GM10266 (cell line): ENCODE data around the gene MPP3.

Source experiments
- DNase-seq: peaks from one replicate; pipeline ENCODE4 v3.0.0; 2012; ENCODE audit errors: extremely low spot score
- CTCF ChIP-seq: IDR thresholded peaks from 2 replicates; pipeline ENCODE4 v1.5.1; 2012; ENCODE audit warnings: mild to moderate bottlenecking, low read depth; ENCODE audit not compliant: control insufficient read depth, insufficient read depth; ENCODE audit errors: missing control alignments

Gene MPP3

GRCh38 chr17:43852571-43852970 lies 19.6 kb upstream of the MPP3 start:
- no peak for DNase-seq
- no peak for TF ChIP-seq CTCF

GRCh38 chr17:43849116-43849515 lies 16.2 kb upstream of the MPP3 start:
- no peak for TF ChIP-seq CTCF
- DNase-seq: no peak

- TF ChIP-seq CTCF: no peak
These were observed 15.7 kb upstream of the MPP3 start for GRCh38 chr17:43848601-43849000.

GRCh38 chr17:43846963-43847371 lies 14.0 kb upstream of the MPP3 start, which contains the start of gene CD300LG:
CD300LG (plus strand) TSS chr17:43847176; CDS start chr17:43847217, 41 bp downstream.
- no peak for DNase-seq
- no peak for TF ChIP-seq CTCF

More at GRCh38 chr17:43848601-43849000, 15.7 kb upstream of the MPP3 start:
- no peak for DNase-seq

GRCh38 chr17:43846221-43846712 lies 13.3 kb upstream of the MPP3 start:
- peak; percentile 98 for TF ChIP-seq CTCF
- DNase-seq: peak; percentile 91

GRCh38 chr17:43845766-43846165 lies 12.8 kb upstream of the MPP3 start:
- TF ChIP-seq CTCF: no peak
- no peak for DNase-seq

GRCh38 chr17:43844241-43844640 lies 11.3 kb upstream of the MPP3 start:
- no peak for DNase-seq
- TF ChIP-seq CTCF: no peak
